ENCODE measurements around the gene AKAP6. TPM values are rescaled to one million over a fixed set of nuclear protein-coding genes. Genes with fewer than 3 reads are reported as not detected.

AKAP6 gene
- total RNA-seq, 4 donors from 2014 or later = 1.1 to 16.0 (median 6.0) TPM

DNA sequence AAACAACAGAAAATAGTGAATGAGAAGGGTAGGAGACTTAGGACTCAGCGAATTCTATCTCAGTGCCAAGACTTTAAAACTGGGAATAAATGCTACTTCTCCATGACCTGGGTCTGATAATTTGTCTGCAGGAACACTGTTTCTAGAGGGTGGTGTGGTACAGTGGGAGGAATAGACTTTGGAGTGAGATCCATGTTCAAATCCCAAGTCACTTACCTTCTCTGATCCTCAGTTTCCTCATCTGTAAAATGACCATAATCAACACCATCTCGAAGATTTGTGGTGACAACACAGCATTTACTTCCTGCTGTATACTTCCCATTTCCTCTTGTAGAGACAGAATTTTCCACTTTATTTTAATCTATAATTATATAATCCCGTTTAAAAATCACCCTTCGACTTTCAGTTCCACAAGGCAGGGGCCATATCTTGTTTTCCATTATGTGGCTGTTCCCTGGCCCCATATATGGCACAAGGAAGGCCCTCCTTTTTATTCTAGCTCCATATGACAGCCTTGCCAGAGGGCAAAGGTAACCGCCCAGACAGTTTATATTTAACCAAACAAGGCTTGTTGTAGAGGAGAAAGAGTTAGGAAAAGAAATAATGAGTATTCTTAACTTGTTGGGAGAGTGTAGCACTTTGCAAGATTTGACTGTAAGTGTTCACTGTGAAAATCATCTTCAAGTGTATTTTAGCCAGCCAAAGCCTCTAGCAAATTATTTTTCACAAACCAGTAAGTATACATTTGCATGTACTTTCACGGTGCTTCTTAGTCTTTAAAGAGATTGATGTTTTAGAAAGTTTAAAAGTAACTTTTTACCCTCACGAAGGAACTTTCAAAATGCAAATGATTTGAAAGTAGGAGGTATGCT lies 243.1 kb downstream of the AKAP6 start:
- 63 to 77% methylated on average over 7 of the region's 7 CpGs for WGBS, 2 donors
- no peaks in the 10 kb centered on the region for H3K9me3 ChIP-seq
- intact Hi-C loops (cut with DNase I) = no loop called here
- TF ChIP-seq, protein P1, sequence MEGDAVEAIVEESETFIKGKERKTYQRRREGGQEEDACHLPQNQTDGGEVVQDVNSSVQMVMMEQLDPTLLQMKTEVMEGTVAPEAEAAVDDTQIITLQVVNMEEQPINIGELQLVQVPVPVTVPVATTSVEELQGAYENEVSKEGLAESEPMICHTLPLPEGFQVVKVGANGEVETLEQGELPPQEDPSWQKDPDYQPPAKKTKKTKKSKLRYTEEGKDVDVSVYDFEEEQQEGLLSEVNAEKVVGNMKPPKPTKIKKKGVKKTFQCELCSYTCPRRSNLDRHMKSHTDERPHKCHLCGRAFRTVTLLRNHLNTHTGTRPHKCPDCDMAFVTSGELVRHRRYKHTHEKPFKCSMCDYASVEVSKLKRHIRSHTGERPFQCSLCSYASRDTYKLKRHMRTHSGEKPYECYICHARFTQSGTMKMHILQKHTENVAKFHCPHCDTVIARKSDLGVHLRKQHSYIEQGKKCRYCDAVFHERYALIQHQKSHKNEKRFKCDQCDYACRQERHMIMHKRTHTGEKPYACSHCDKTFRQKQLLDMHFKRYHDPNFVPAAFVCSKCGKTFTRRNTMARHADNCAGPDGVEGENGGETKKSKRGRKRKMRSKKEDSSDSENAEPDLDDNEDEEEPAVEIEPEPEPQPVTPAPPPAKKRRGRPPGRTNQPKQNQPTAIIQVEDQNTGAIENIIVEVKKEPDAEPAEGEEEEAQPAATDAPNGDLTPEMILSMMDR (IDR thresholded peaks at IDR 0.05) = no peak
- peaks cover 0 to 9% (median 0%) of the 10 kb centered on the region in 3 donors for H3K4me1 ChIP-seq
- DNase-seq = no peak
- H3K27me3 ChIP-seq = no peaks in the 10 kb centered on the region
- H3K36me3 ChIP-seq = no peaks in the 10 kb centered on the region
- H3K4me3 ChIP-seq = no peak overlapping the region
- H3K27ac ChIP-seq = no peak overlapping the region

DNA sequence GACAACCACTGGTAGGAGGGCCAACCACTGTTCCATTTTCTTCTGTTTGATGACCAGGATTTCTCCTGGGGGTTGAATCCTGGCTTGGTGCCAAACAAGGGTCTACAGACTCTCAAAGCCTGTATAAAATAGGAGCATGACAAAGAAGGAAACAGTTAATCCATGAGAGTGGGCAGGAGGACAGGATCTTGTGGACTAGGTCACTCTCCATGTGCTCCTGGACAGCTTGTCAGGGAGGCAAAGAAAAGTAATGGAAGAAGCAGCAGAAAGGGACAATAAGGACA lies 243.7 kb downstream of the AKAP6 start:
- DNase-seq = no peak
- no peaks in the 10 kb centered on the region for H3K36me3 ChIP-seq
- H3K9me3 ChIP-seq = no peaks in the 10 kb centered on the region
- H3K27me3 ChIP-seq = no peaks in the 10 kb centered on the region
- TF ChIP-seq, protein P1 (IDR thresholded peaks at IDR 0.05) = no peak
- TF ChIP-seq POLR2A (IDR thresholded peaks at IDR 0.05) = no peak
- no peak overlapping the region for H3K4me3 ChIP-seq
- peaks cover 0 to 9% (median 0%) of the 10 kb centered on the region in 3 donors for H3K4me1 ChIP-seq
- no peak overlapping the region for H3K27ac ChIP-seq
- intact Hi-C loops (cut with DNase I) = no loop called here

GRCh38 chr14:32574269-32574668 lies 245.2 kb downstream of the AKAP6 start:
- H3K27ac ChIP-seq = no peak overlapping the region
- H3K4me3 ChIP-seq = no peak overlapping the region
- TF ChIP-seq, protein P1 (IDR thresholded peaks at IDR 0.05) = no peak
- no peak for TF ChIP-seq POLR2A (IDR thresholded peaks at IDR 0.05)
- H3K4me1 ChIP-seq = peaks cover 0 to 9% (median 0%) of the 10 kb centered on the region in 3 donors
- intact Hi-C loops (cut with DNase I) = no loop called here
- 61 to 64% methylated on average over 2 of the region's 2 CpGs for WGBS, 2 donors
- no peaks in the 10 kb centered on the region for H3K36me3 ChIP-seq
- no peaks in the 10 kb centered on the region for H3K27me3 ChIP-seq
- H3K9me3 ChIP-seq = no peaks in the 10 kb centered on the region
- no peak for DNase-seq

- H3K27me3 ChIP-seq = no peaks in the 10 kb centered on the region
- DNase-seq = no peak
- no peaks in the 10 kb centered on the region for H3K36me3 ChIP-seq
- TF ChIP-seq, protein P1 (IDR thresholded peaks at IDR 0.05) = peak; percentile 54 to 96 (median 90)
- no peak for TF ChIP-seq POLR2A (IDR thresholded peaks at IDR 0.05)
- H3K27ac ChIP-seq = no peak overlapping the region
- no peaks in the 10 kb centered on the region for H3K9me3 ChIP-seq
- peak overlapping the region in 2 of 4 donors; percentile 8 to 31 for H3K4me3 ChIP-seq
- WGBS, 2 donors = 12 to 22% methylated on average over 6 of the region's 6 CpGs
- H3K4me1 ChIP-seq = peaks cover 0 to 9% (median 0%) of the 10 kb centered on the region in 3 donors
- intact Hi-C loops (cut with DNase I) = no loop called here
Observed at GRCh38 chr14:32576088-32576795, 247.1 kb downstream of the AKAP6 start.

DNA sequence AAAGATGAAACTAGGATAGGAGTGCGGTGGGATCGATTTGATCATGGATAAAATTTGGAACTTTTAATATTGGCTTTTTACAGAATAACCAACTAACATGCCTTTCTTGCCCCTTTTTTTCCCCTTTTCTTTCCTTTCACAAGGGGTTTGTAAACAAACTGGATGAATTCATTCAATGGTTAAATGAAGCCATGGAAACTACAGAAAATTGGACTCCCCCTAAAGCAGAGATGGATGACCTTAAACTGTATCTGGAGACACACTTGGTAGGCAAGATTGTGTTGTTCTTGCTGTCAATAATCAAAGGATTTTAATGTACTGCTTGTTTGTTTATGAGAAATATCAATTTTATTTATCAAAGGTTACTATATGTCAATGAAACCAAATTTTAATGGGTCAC lies 247.9 kb downstream of the AKAP6 start:
- DNase-seq = no peak
- TF ChIP-seq POLR2A (IDR thresholded peaks at IDR 0.05) = no peak
- TF ChIP-seq, protein P1 (IDR thresholded peaks at IDR 0.05) = no peak
- peaks cover 0 to 9% (median 0%) of the 10 kb centered on the region in 3 donors for H3K4me1 ChIP-seq
- H3K36me3 ChIP-seq = no peaks in the 10 kb centered on the region
- intact Hi-C loops (cut with DNase I) = no loop called here
- H3K27ac ChIP-seq = no peak overlapping the region
- H3K4me3 ChIP-seq = no peak overlapping the region
- no peaks in the 10 kb centered on the region for H3K27me3 ChIP-seq
- WGBS, 2 donors = 85 to 86% methylated on average over 2 of the region's 2 CpGs
- no peaks in the 10 kb centered on the region for H3K9me3 ChIP-seq
